HG02763 (cell line): ENCODE measurements around the gene DYNC2I2.

ENCODE experiments used
- ATAC-seq: cut with Tn5 transposase; IDR thresholded peaks from one replicate; pipeline ENCODE4 v1.9.1; 2021; ENCODE audit warnings: mild to moderate bottlenecking, moderate library complexity; ENCODE audit not compliant: unreplicated experiment

The DYNC2I2 gene

GRCh38 chr9:128636556-128637530, 19.8 kb downstream of the DYNC2I2 start:
- ATAC-seq = no peak

- no peak for ATAC-seq
Observed at GRCh38 chr9:128636024-128636390, 20.6 kb downstream of the DYNC2I2 start.

- no peak for ATAC-seq
Observed at GRCh38 chr9:128635266-128636023, 21.2 kb downstream of the DYNC2I2 start.

GRCh38 chr9:128634651-128635262, 21.9 kb downstream of the DYNC2I2 start:
- no peak for ATAC-seq

- no peak for ATAC-seq
Observed at GRCh38 chr9:128634111-128634510, 22.5 kb downstream of the DYNC2I2 start.

- ATAC-seq = no peak
Observed at GRCh38 chr9:128633601-128634000, 23.0 kb downstream of the DYNC2I2 start.

- ATAC-seq = no peak
Observed at GRCh38 chr9:128633057-128633456, 23.6 kb downstream of the DYNC2I2 start.

GRCh38 chr9:128632486-128632885, 24.2 kb downstream of the DYNC2I2 start:
- no peak for ATAC-seq

- ATAC-seq = no peak
Observed at GRCh38 chr9:128632066-128632465, 24.6 kb downstream of the DYNC2I2 start.

- no peak for ATAC-seq
Observed at GRCh38 chr9:128631636-128632035, 25.0 kb downstream of the DYNC2I2 start.

- no peak for ATAC-seq
Observed at GRCh38 chr9:128629852-128630545, 26.6 kb downstream of the DYNC2I2 start.

GRCh38 chr9:128629136-128629535, 27.5 kb downstream of the DYNC2I2 start:
- no peak for ATAC-seq

- no peak for ATAC-seq
Observed at GRCh38 chr9:128628471-128629048, 28.1 kb downstream of the DYNC2I2 start.

GRCh38 chr9:128627906-128628305, 28.7 kb downstream of the DYNC2I2 start:
- ATAC-seq = no peak

- no peak for ATAC-seq
Observed at GRCh38 chr9:128627127-128627715, 29.4 kb downstream of the DYNC2I2 start.

- ATAC-seq = no peak
Observed at GRCh38 chr9:128626181-128626580, 30.5 kb downstream of the DYNC2I2 start.

- ATAC-seq = no peak
Observed at GRCh38 chr9:128625391-128626146, 31.1 kb downstream of the DYNC2I2 start.

- ATAC-seq = no peak
Observed at GRCh38 chr9:128624566-128624965, 32.1 kb downstream of the DYNC2I2 start.

- ATAC-seq = no peak
Observed at GRCh38 chr9:128621730-128622455, 34.8 kb downstream of the DYNC2I2 start.
